ENCODE results near the gene MRPL32. TPM values are rescaled to one million over a fixed set of nuclear protein-coding genes. Genes with fewer than 3 reads are reported as not detected.

Gene MRPL32
- total and polyA plus RNA-seq, 2 of the 13 experiments (the other 11 are each of a cell fraction or from before 2014, with no cell fraction given): 39.0 to 81.2 TPM

DNA sequence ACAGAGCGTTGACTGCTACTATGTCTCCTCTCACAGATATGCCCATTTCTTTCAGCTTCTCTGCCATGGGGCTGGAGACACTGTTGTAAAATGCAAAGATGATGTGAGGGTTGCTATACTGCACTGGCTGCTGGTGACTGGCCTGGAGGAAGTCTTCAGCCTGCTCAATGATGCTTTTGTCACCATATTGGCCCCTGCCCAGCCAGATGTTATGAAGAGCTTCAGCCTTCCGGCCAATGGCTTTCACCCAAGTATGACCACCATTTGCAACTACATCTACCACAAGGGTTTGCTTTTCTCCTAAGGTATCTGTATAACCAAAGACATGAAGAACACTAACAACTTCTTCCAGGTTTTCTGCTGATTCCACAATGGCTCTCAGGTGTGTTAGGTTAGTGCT is 21.9 kb upstream of the MRPL32 start:
- Histone ChIP-seq H4K20me1 (ENCODE audit: insufficient read depth, low read length) (no peaks in the 10 kb centered on the region), H3K4me1 (ENCODE audit: insufficient read depth, low read length) (peaks cover 59% of the 10 kb centered on the region), H2AFZ (ENCODE audit: low read length) (no peak overlapping the region), H3K4me2 (ENCODE audit: low read depth, low read length) (peak overlapping the region; percentile 76; the same call in 1 of the 2 replicates), H3K27me3 (ENCODE audit: control insufficient read depth in 1 of 2, insufficient read depth in 2 of 2, low read length in 2 of 2) (no peaks in the 10 kb centered on the region; a peak in 1 of 5 replicates), H3K79me2 (ENCODE audit: insufficient read depth, low read length) (no peaks in the 10 kb centered on the region), H3K4me3 (replicated peaks in 1 of 3; ENCODE audit: insufficient read depth in 1 of 3, low read depth in 2 of 3, low read length in 3 of 3) (no peak overlapping the region), H3K9me3 (ENCODE audit: low read length) (no peaks in the 10 kb centered on the region), H3K36me3 (replicated peaks in 1 of 2; ENCODE audit: control insufficient read depth in 1 of 2, insufficient read depth in 2 of 2, low read length in 2 of 2) (no peaks in the 10 kb centered on the region; a peak in 1 of 5 replicates), H3K27ac (ENCODE audit: extremely low read length, insufficient read depth, low read length) (no peak overlapping the region), H3K9ac (ENCODE audit: insufficient read depth, low read depth, low read length) (no peak overlapping the region)
- FAIRE-seq (no peak), DNase-seq (ENCODE audit: low spot score) (no peak), ATAC-seq (no peak)
- BruUV-seq (replicated peaks): TSS peak; percentile 47
- in situ Hi-C loops (cut with HindIII; ENCODE audit: extremely low pct_ligation_motif_present, low pct_unique_long_range_greater_than_20kb): no loop called here
- ChIA-PET POLR2A (interaction anchor here (1.0 to 2.1 kb wide), 2 partner anchors 22 kb away, joined by 3 to 7 read pairs; partner anchors contain the start of genes MRPL32 and PSMA2), CTCF (ENCODE audit: low intra/inter-chr PET ratio, low total read pairs) (no interaction called here)
- no peak for TF ChIP-seq PHF21A (CRISPR knock-in tag; IDR thresholded peaks at IDR 0.05)
- TF ChIP-seq, protein P1, sequence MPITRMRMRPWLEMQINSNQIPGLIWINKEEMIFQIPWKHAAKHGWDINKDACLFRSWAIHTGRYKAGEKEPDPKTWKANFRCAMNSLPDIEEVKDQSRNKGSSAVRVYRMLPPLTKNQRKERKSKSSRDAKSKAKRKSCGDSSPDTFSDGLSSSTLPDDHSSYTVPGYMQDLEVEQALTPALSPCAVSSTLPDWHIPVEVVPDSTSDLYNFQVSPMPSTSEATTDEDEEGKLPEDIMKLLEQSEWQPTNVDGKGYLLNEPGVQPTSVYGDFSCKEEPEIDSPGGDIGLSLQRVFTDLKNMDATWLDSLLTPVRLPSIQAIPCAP (CRISPR knock-in tag; IDR thresholded peaks at IDR 0.05; ENCODE audit: low read depth): no peak
- no peak for TF ChIP-seq CCDC6 (CRISPR knock-in tag; IDR thresholded peaks at IDR 0.05)
- TF ChIP-seq RNF2 (conservative IDR thresholded peaks at IDR 0.05; ENCODE audit: low read depth): no peak
- no peak; the same call in 1 of the 2 replicates for TF ChIP-seq PHF8 (CRISPR knock-in tag; IDR thresholded peaks at IDR 0.05)
- TF ChIP-seq ZNF589 (CRISPR knock-in tag; conservative IDR thresholded peaks at IDR 0.05): no peak
- TF ChIP-seq REL (CRISPR knock-in tag; conservative IDR thresholded peaks at IDR 0.05): no peak
- no peak for TF ChIP-seq ZFP1 (CRISPR knock-in tag; IDR thresholded peaks at IDR 0.05)
- TF ChIP-seq GATA4 (IDR thresholded peaks at IDR 0.05; ENCODE audit: borderline replicate concordance, low read depth): no peak
- intact Hi-C loops (cut with micrococcal nuclease; ENCODE audit: unreplicated experiment): loop anchor here (2.0 kb wide), 1 partner anchor 22 kb away; no protein-coding TSS in a partner anchor
- 92% methylated on average over 2 of the region's 2 CpGs for WGBS (ENCODE audit: low lambda C conversion rate)
